ENCODE results near the gene FAM171A1.

Gene FAM171A1

GRCh38 chr10:15197276-15197675 lies 173.8 kb downstream of the FAM171A1 start:
- H3K4me3 ChIP-seq (replicated peaks; ENCODE audit: low read depth, low read length) = no peak overlapping the region
- TF ChIP-seq CTCF (IDR thresholded peaks at IDR 0.05; ENCODE audit: low read depth, low read length, missing control alignments) = no peak
- DNase-seq (ENCODE audit: extremely low read depth, low read depth) = no peak

GRCh38 chr10:15196021-15196834 lies 174.9 kb downstream of the FAM171A1 start:
- no peak for DNase-seq (ENCODE audit: extremely low read depth, low read depth)
- H3K4me3 ChIP-seq (replicated peaks; ENCODE audit: low read depth, low read length) = no peak overlapping the region
- TF ChIP-seq CTCF (IDR thresholded peaks at IDR 0.05; ENCODE audit: low read depth, low read length, missing control alignments) = no peak

- no peak for DNase-seq (ENCODE audit: extremely low read depth, low read depth)
- no peak for TF ChIP-seq CTCF (IDR thresholded peaks at IDR 0.05; ENCODE audit: low read depth, low read length, missing control alignments)
- no peak overlapping the region for H3K4me3 ChIP-seq (replicated peaks; ENCODE audit: low read depth, low read length)
Measured at GRCh38 chr10:15189133-15189885, 181.8 kb downstream of the FAM171A1 start.

GRCh38 chr10:15188603-15189002 lies 182.5 kb downstream of the FAM171A1 start:
- no peak for DNase-seq (ENCODE audit: extremely low read depth, low read depth)
- no peak overlapping the region for H3K4me3 ChIP-seq (replicated peaks; ENCODE audit: low read depth, low read length)
- no peak for TF ChIP-seq CTCF (IDR thresholded peaks at IDR 0.05; ENCODE audit: low read depth, low read length, missing control alignments)

- no peak overlapping the region for H3K4me3 ChIP-seq (replicated peaks; ENCODE audit: low read depth, low read length)
- TF ChIP-seq CTCF (IDR thresholded peaks at IDR 0.05; ENCODE audit: low read depth, low read length, missing control alignments) = no peak
- DNase-seq (ENCODE audit: extremely low read depth, low read depth) = no peak
Measured at GRCh38 chr10:15183689-15184481, 187.2 kb downstream of the FAM171A1 start.

GRCh38 chr10:15182540-15183207 lies 188.4 kb downstream of the FAM171A1 start:
- no peak overlapping the region for H3K4me3 ChIP-seq (replicated peaks; ENCODE audit: low read depth, low read length)

More at GRCh38 chr10:15182540-15183207, 188.4 kb downstream of the FAM171A1 start:
- TF ChIP-seq CTCF (IDR thresholded peaks at IDR 0.05; ENCODE audit: low read depth, low read length, missing control alignments) = no peak
- DNase-seq (ENCODE audit: extremely low read depth, low read depth) = no peak
